Adrenal gland (tissue), 5 donors: Measurements from ENCODE around the gene KRT78.

Experiments used
- POLR2A ChIP-seq, 2 donors: fragments of 450-650 bp; IDR thresholded peaks; one replicate each; pipeline ENCODE4 v1.6.1; 2017; ENCODE audit warnings: antibody characterized with exemption in 2 of 2, mild to moderate bottlenecking in 2 of 2, moderate library complexity in 1 of 2
- TF ChIP-seq, protein P1 (sequence below), 6 experiments: fragments of 450-650 bp in 4 of 6; fragments of 200-600 bp in 2 of 6; sonication (generic) in 1 of 6; IDR thresholded peaks; 1 replicate in 5 of 6; 2 replicates in 1 of 6; pipeline versions ENCODE4 v1.5.1 to v1.8.0; 2016 to 2021; ENCODE audit warnings: antibody characterized with exemption in 6 of 6, mild to moderate bottlenecking in 2 of 6, moderate library complexity in 1 of 6
- donor health status: DM: no; HTN: no; CAD: no.

DNA sequence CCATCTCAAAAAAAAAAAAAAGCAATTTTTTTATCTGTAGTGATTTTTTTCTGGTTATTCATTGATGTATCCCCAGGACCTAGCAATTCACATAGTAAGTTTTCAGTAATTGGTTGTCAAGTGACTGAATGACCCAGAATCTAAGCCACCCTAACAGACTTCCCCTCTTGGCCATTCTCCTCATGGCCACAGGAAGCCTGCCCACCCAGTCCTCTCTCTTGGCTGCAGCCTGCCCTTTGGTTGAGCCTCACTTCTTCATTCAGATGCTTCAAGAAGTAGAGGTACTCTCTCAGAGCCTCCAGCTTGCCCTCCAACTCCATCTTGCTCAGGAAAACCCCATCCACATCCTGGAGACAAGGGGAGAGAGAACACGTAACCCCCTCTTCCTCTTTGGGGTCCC lies 2.8 kb downstream of the KRT78 start:
- TF ChIP-seq, protein P1, sequence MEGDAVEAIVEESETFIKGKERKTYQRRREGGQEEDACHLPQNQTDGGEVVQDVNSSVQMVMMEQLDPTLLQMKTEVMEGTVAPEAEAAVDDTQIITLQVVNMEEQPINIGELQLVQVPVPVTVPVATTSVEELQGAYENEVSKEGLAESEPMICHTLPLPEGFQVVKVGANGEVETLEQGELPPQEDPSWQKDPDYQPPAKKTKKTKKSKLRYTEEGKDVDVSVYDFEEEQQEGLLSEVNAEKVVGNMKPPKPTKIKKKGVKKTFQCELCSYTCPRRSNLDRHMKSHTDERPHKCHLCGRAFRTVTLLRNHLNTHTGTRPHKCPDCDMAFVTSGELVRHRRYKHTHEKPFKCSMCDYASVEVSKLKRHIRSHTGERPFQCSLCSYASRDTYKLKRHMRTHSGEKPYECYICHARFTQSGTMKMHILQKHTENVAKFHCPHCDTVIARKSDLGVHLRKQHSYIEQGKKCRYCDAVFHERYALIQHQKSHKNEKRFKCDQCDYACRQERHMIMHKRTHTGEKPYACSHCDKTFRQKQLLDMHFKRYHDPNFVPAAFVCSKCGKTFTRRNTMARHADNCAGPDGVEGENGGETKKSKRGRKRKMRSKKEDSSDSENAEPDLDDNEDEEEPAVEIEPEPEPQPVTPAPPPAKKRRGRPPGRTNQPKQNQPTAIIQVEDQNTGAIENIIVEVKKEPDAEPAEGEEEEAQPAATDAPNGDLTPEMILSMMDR (IDR thresholded peaks at IDR 0.05) = no peak
- no peak for TF ChIP-seq POLR2A (IDR thresholded peaks at IDR 0.05)
